Hepatocyte (in vitro differentiated cells): ENCODE data around the gene COL15A1. TPM values are rescaled to one million over a fixed set of nuclear protein-coding genes. Genes with fewer than 3 reads are reported as not detected.

Experiments used
- DNase-seq: peaks from one replicate; pipeline ENCODE4 v3.0.0-alpha.2; 2016; ENCODE audit warnings: low spot score
- H2AFZ ChIP-seq: fragments of 200-600 bp; sonication (generic); 2 replicates; pipeline ENCODE4 v1.6.0; 2016; ENCODE audit warnings: antibody characterized with exemption, mild to moderate bottlenecking
- H3K27ac ChIP-seq: fragments of 200-600 bp; sonication (generic); 2 replicates; pipeline ENCODE4 v1.5.1; 2016; ENCODE audit warnings: mild to moderate bottlenecking
- H3K27me3 ChIP-seq: fragments of 200-600 bp; sonication (generic); 2 replicates; pipeline ENCODE4 v1.6.1; 2016
- H3K36me3 ChIP-seq: fragments of 200-600 bp; sonication (generic); replicated peaks from 2 replicates; pipeline ENCODE4 v1.5.1; 2016; ENCODE audit warnings: low read depth; ENCODE audit not compliant: insufficient read depth
- H3K4me1 ChIP-seq: fragments of 200-600 bp; sonication (generic); 2 replicates; pipeline ENCODE4 v1.5.1; 2016; ENCODE audit warnings: mild to moderate bottlenecking, moderate library complexity; ENCODE audit not compliant: insufficient read depth
- H3K4me2 ChIP-seq: fragments of 200-600 bp; sonication (generic); 2 replicates; pipeline ENCODE4 v1.6.0; 2016
- H3K4me3 ChIP-seq: fragments of 200-600 bp; sonication (generic); 2 replicates; pipeline ENCODE4 v1.5.1; 2016; ENCODE audit warnings: mild to moderate bottlenecking
- H3K79me2 ChIP-seq: fragments of 200-600 bp; sonication (generic); 2 replicates; pipeline ENCODE4 v1.6.0; 2017; ENCODE audit warnings: mild to moderate bottlenecking
- H3K9me2 ChIP-seq: fragments of 200-600 bp; sonication (generic); replicated peaks from 2 replicates; pipeline ENCODE4 v1.6.0; 2017; ENCODE audit warnings: mild to moderate bottlenecking; ENCODE audit not compliant: insufficient read depth
- H3K9me3 ChIP-seq: fragments of 200-600 bp; sonication (generic); 2 replicates; pipeline ENCODE4 v1.5.1; 2016; ENCODE audit warnings: low read depth, mild to moderate bottlenecking
- H4K20me1 ChIP-seq: fragments of 200-600 bp; sonication (generic); 2 replicates; pipeline ENCODE4 v1.6.0; 2016; ENCODE audit warnings: mild to moderate bottlenecking; ENCODE audit not compliant: insufficient read depth, poor library complexity, severe bottlenecking
- EZH2 ChIP-seq: fragments of 200-600 bp; sonication (generic); IDR thresholded peaks from 2 replicates; pipeline ENCODE4 v1.6.1; 2016; ENCODE audit warnings: antibody characterized with exemption, mild to moderate bottlenecking, borderline replicate concordance
- EZH2phosphoT487 ChIP-seq: fragments of 200-600 bp; sonication (generic); IDR thresholded peaks from one replicate; pipeline ENCODE4 v1.6.1; 2018; ENCODE audit warnings: antibody characterized with exemption, mild to moderate bottlenecking, low read depth, moderate library complexity; ENCODE audit not compliant: unreplicated experiment, severe bottlenecking
- WGBS: methylation state at CpG from one replicate; pipeline ENCODE4 v1.1.6; 2016; ENCODE audit warnings: low lambda C conversion rate; ENCODE audit errors: missing lambda C conversion rate; 5-methylcytosine and 5-hydroxymethylcytosine counted together
- polyA plus RNA-seq: library from polyadenylated mRNA; unstranded; fragments of >200 nt; fragmentation: Nextera tagmentation; extraction: Ambion mirVana; gene quantifications from 2 replicates; pipeline ENCODE4 v1.2.1, GENCODE V29; 2016
- total RNA-seq: library from RNA; depleted of rRNA; stranded (reverse); fragments of >200 nt; gene quantifications from 2 replicates; pipeline ENCODE4 v1.2.3, GENCODE V29; 2014
- TF ChIP-seq, protein P1 (sequence below): fragments of 200-600 bp; sonication (generic); IDR thresholded peaks from 2 replicates; pipeline ENCODE4 v1.5.1; 2016; ENCODE audit warnings: antibody characterized with exemption, mild to moderate bottlenecking; ENCODE audit not compliant: poor library complexity

Gene COL15A1
- total and polyA plus RNA-seq, 2 experiments from 2014 or later = 97.6 to 106 TPM

DNA sequence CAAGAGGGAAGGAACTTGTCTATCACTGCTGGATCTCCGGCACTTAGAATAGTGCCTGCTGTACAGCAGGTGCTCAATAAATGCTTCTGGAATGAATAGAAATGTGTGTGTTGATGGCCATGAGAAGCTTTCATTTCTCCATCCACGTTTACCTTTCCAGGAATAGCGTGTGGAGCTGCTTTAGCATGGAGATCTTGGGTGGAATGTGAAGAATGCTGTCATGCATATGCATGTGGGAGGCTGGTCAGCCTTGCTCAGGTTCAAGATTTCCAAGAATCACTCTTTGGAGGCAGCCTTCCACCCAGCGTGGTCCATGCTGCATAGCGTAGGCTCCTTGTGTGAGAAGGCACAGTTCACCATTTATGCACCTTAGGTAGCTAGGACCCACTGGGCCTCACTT lies 19.2 kb downstream of the COL15A1 start:
- Histone ChIP-seq H2AFZ (no peak overlapping the region), H3K4me3 (no peak overlapping the region), H3K4me1 (no peaks in the 10 kb centered on the region), H3K9me3 (no peaks in the 10 kb centered on the region), H3K27me3 (no peaks in the 10 kb centered on the region), H3K79me2 (peaks cover 3% of the 10 kb centered on the region), H4K20me1 (no peaks in the 10 kb centered on the region), H3K27ac (no peak overlapping the region), H3K36me3 (no peaks in the 10 kb centered on the region), H3K4me2 (no peak overlapping the region), H3K9me2 (no peaks in the 10 kb centered on the region)
- DNase-seq = no peak
- WGBS = 67% methylated on average over 5 of the region's 5 CpGs
- TF ChIP-seq EZH2phosphoT487 (no peak), EZH2 (no peak)
- TF ChIP-seq, protein P1, sequence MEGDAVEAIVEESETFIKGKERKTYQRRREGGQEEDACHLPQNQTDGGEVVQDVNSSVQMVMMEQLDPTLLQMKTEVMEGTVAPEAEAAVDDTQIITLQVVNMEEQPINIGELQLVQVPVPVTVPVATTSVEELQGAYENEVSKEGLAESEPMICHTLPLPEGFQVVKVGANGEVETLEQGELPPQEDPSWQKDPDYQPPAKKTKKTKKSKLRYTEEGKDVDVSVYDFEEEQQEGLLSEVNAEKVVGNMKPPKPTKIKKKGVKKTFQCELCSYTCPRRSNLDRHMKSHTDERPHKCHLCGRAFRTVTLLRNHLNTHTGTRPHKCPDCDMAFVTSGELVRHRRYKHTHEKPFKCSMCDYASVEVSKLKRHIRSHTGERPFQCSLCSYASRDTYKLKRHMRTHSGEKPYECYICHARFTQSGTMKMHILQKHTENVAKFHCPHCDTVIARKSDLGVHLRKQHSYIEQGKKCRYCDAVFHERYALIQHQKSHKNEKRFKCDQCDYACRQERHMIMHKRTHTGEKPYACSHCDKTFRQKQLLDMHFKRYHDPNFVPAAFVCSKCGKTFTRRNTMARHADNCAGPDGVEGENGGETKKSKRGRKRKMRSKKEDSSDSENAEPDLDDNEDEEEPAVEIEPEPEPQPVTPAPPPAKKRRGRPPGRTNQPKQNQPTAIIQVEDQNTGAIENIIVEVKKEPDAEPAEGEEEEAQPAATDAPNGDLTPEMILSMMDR = no peak

DNA sequence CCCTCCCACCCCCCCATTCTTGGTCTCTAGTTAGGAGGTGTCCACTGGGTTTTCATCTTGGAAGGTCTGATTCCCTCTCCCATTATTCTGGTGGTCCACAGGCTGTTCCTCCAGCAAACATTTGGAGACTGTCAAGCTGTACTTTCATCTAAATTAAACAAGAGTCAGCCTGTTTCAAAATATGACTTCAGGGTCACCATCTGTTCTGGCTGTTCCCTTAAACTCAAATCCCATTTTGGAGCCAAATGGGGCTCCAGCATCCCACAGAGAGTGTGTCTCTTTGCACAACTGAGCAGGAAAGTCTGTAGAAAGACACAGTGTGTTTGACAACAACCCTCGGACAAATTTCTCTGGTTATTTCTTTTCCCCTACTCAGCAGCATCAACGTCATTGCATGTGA lies 20.5 kb downstream of the COL15A1 start:
- no peak for DNase-seq
- Histone ChIP-seq H3K36me3 (no peaks in the 10 kb centered on the region), H3K4me1 (no peaks in the 10 kb centered on the region), H4K20me1 (no peaks in the 10 kb centered on the region), H3K4me2 (no peak overlapping the region), H3K27ac (no peak overlapping the region), H3K9me2 (no peaks in the 10 kb centered on the region), H3K27me3 (no peaks in the 10 kb centered on the region), H3K4me3 (no peak overlapping the region), H3K79me2 (peaks cover 3% of the 10 kb centered on the region), H2AFZ (no peak overlapping the region), H3K9me3 (no peaks in the 10 kb centered on the region)
- no peak for TF ChIP-seq EZH2phosphoT487
- 78% methylated on average over 2 of the region's 2 CpGs for WGBS

DNA sequence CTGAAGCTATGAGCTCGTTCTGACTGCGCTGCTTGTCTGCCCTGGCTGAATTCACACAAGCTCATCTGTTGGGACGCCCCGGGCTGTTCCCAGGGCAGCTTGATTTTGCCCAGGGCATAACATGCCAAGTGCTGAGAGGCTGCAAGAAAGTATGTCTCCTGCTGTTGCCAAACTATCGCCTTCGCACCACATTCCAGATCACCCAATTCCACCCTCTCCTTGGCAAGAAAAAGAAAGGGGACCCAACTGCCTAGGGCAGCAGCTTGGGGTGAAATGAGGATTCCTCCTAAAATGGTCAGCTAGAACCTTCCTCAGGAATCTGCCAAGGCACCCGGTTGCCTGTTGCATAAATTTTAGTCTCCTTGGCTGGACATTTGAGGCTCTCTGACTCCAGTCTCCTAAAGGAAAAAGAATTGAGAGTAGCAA lies 21.2 kb downstream of the COL15A1 start:
- H3K4me1 ChIP-seq = no peaks in the 10 kb centered on the region
- TF ChIP-seq EZH2 (no peak), EZH2phosphoT487 (no peak)
- TF ChIP-seq, protein P1 = no peak
- no peaks in the 10 kb centered on the region for H3K36me3 ChIP-seq
- 88% methylated on average over 7 of the region's 7 CpGs for WGBS
- no peaks in the 10 kb centered on the region for H3K27me3 ChIP-seq
- no peak for DNase-seq
- H3K79me2 ChIP-seq = peaks cover 3% of the 10 kb centered on the region
- no peaks in the 10 kb centered on the region for H3K9me2 ChIP-seq
- no peaks in the 10 kb centered on the region for H3K9me3 ChIP-seq
- H4K20me1 ChIP-seq = no peaks in the 10 kb centered on the region
- no peak overlapping the region for H3K4me3 ChIP-seq
- H2AFZ ChIP-seq = no peak overlapping the region
- no peak overlapping the region for H3K4me2 ChIP-seq
- H3K27ac ChIP-seq = no peak overlapping the region

DNA sequence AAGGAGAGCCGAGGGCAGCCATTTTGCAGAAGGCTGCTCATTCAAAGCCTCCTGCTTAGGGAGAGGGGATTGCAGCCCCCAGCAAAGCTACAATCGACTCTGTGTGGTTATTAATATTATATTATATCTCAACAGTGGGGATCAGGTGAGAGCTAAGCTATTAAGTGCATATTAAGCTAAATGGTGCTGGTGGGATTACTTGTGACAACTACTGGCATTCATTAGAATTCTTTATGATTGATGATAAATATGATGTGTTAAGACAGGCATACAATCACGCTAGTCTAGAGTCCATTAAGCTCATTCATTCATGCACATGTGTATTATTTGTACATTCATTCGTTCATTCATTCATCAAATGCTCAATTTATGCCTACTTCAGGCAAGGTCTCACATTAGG lies 23.0 kb downstream of the COL15A1 start:
- H3K4me1 ChIP-seq = no peaks in the 10 kb centered on the region
- no peak overlapping the region for H3K4me3 ChIP-seq
- no peaks in the 10 kb centered on the region for H3K36me3 ChIP-seq
- H3K9me3 ChIP-seq = no peaks in the 10 kb centered on the region
- no peak overlapping the region for H2AFZ ChIP-seq
- WGBS = 94% methylated on average over 4 of the region's 4 CpGs
- H3K4me2 ChIP-seq = no peak overlapping the region
- no peaks in the 10 kb centered on the region for H3K27me3 ChIP-seq
- no peak overlapping the region for H3K27ac ChIP-seq
- no peak for DNase-seq
- peaks cover 3% of the 10 kb centered on the region for H3K79me2 ChIP-seq
- no peaks in the 10 kb centered on the region for H4K20me1 ChIP-seq
- no peaks in the 10 kb centered on the region for H3K9me2 ChIP-seq
- no peak for TF ChIP-seq EZH2
- no peak for TF ChIP-seq EZH2phosphoT487
- TF ChIP-seq, protein P1 = no peak
